ENCODE results near the gene CFAP20.
"Not testable (repeated sequence)": the region's sequence is repeated elsewhere in the genome, so short reads cannot be mapped to it uniquely, and the experiment has no call there.

CFAP20 gene

DNA sequence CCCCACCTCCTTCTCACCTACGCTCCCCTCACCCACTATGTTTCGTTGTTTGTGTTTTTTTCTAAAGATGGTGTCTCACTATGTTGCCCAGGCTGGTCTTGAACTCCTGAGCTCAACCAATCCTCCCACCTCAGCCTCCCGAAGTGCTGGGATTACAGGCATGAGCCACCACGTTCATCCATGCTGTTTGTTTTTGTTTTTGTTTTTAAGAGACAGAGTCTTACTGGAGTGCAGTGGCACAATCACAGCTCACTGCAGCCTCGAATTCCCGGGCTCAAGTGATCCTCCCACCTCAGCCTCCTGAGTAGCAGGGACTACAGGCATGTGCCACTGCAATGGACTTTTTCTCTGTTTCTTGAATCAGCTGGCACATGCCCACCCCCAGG lies 33.6 kb downstream of the CFAP20 start:
- not testable (repeated sequence) for DNase-seq

DNA sequence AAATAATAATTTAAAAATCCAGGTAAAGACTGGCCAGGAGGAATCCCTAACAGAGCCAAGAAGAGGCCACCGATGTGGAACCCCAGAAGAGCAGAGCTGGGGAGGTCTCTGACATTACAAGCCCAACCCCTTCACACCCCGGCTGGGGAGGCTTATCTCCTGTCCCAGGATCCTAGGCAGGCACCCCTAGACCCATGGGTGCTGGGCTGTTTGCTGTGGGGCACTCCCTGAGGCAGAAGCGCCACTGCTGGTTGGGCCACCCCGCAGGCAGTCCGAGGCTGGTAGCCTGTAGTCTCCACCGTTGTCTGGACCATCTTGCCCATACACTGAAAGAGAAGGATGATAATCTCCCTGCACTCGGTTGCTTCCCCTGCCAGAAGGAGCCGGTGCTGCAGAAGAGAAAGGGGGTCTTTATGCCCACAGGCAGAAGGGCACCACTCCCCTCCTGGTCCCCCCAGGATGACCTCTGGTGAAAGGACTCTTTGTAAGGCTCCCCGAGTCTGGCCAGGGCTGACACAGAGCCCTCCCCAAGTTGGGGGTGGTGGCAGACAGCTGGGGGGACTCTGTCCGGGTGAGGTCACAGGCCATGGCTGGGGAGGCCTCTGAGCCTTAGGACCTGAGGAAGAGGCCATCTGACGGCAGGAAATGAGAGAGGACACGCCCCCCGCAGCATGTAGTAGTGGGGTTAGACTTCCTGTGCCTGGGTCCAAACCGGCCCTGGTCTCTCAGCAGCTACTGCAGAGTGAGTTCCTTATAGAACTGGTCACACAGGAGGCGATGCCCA lies 34.2 kb downstream of the CFAP20 start:
- DNase-seq: no peak

- DNase-seq: no peak
Observed at GRCh38 chr16:58094026-58094425, 35.2 kb downstream of the CFAP20 start.

DNA sequence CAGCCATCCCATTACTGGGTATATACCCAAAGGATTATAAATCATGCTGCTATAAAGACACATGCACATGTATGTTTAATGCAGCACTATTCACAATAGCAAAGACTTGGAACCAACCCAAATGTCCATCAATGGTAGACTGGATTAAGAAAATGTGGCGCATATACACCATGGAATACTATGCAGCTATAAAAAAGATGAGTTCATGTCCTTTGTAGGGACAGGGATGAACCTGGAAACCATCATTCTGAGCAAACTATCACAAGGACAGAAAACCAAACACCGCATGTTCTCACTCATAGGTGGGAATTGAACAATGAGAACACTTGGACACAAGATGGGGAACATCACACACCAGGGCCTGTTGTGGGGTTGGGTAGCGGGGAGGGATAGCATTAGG lies 38.8 kb downstream of the CFAP20 start:
- DNase-seq: not testable (repeated sequence)

GRCh38 chr16:58088091-58088490 lies 41.1 kb downstream of the CFAP20 start:
- DNase-seq: no peak

- DNase-seq: no peak
Observed at GRCh38 chr16:58087209-58087913, 41.8 kb downstream of the CFAP20 start.

DNA sequence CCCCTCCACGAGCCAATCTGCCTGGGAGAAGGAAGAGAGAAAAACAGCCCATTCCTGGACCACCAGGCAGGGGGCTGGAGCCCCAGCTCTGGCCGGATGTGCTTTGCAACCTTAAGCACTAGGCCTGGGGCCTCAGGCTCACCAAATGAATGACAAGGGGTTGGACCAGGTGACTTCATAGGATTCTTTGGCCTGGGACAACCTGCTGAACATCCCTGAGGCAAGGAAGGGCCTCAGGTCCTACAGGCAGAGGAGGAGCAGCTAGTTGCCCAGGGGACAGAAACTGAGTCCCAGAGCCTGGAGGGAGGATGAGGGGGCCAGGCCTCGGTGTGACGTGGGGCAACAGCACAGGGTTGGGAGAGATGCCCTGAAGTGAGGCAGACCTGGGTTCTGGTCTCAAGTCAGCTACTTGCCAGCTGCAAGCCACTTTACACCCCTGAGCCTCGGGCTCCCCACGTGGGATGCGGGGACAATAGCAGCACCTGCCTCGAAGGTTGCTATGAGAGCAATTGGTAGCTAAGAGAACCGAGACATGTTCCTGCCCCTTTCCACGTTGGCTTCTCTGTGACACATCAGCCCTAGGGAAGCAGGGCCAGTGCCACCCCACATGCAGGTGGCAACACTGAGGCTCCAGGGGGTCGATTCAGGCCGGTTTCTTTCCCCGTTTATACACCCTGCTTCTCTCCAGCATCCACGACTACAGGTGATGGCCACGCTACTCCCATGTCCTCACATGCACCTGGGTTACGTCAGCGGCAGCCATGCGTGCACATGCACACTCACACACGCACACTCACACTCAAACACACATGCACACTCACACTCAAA lies 42.6 kb downstream of the CFAP20 start:
- DNase-seq: no peak

DNA sequence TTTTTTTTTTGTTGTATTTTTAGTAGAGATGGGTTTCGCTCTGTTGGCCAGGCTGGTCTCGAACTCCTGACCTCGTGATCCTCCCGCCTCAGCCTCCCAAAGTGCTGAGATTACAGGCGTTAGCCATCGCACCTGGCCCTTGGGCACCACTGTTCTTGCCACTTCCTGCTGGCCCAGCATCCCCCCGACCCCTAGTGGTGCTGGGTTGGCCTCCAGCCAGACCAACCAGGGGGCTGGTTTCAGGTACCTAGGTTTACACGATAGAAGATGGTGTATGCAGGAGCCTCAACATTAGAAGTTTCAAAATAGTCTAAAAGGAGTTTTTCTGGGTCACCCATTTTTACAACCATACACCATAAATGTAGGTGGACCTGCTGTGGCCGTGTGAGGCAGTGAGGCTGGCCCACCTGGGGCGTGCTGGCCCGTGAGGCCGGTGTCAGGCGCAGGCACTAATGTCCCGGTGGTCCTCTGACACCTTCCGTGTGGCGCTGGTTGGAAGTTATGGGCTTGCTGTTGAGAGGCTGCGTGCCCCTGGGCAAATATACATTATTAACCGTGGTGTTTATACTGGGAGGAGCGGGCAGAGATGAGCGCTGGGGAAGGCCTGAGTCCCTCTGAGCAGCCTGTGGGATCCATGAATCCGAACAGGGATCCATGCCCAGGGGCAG lies 43.5 kb downstream of the CFAP20 start:
- no peak for DNase-seq

- DNase-seq: no peak
Observed at GRCh38 chr16:58085171-58085570, 44.0 kb downstream of the CFAP20 start.

- no peak for DNase-seq
Observed at GRCh38 chr16:58084635-58085034, 44.5 kb downstream of the CFAP20 start.

GRCh38 chr16:58082381-58082780 lies 46.8 kb downstream of the CFAP20 start:
- DNase-seq: no peak

- not testable (repeated sequence) for DNase-seq
Observed at GRCh38 chr16:58080657-58081056, 48.5 kb downstream of the CFAP20 start.

GRCh38 chr16:58077796-58078195 lies 51.4 kb downstream of the CFAP20 start:
- no peak for DNase-seq

- DNase-seq: no peak
Observed at GRCh38 chr16:58076514-58076913, 52.7 kb downstream of the CFAP20 start.

GRCh38 chr16:58074657-58075056 lies 54.5 kb downstream of the CFAP20 start:
- DNase-seq: no peak

DNA sequence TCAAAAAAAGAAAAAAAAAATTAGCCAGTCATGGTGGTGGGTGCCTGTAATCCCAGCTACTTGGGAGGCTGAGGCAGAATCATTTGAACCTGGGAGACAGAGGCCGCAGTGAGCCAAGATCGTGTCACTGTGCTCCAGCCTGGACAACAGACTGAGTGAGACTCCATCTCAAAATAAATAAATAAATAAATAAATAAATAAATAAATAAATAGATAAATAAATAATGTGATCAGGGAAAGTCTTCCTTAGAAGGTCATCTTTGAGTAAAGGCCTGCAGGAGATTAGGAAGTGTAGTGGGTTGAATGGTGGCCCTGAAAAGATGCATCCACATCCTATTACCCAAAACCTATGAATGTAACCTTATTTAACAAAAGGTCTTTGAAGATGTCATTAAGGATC lies 56.1 kb downstream of the CFAP20 start:
- DNase-seq: not testable (repeated sequence)

DNA sequence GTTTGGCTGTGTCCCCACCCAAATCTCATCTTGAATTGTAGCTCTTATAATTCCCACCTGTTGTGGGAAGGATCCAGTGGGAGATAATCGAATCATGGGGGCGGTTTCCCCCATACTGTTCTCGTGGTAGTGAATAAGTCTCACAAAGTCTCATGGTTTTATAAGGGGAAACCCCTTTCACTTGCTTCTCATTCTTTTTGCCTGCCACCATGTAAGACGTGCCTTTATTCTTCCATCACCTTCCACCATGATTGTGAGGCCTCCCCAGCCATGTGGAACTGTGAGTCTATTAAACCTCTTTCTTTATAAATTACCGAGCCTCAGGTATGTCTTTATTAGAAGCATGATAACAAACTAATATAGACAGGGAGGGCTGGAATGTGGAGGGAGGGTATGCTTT lies 57.0 kb downstream of the CFAP20 start:
- not testable (repeated sequence) for DNase-seq

GRCh38 chr16:58070585-58070984 lies 58.6 kb downstream of the CFAP20 start:
- DNase-seq: no peak
